GM18867 (cell line): ENCODE data around the gene FGF1.

Source experiments
- ATAC-seq: cut with Tn5 transposase; IDR thresholded peaks from one replicate; pipeline ENCODE4 v1.9.1; 2021; ENCODE audit warnings: mild to moderate bottlenecking, moderate library complexity; ENCODE audit not compliant: unreplicated experiment

Gene FGF1

GRCh38 chr5:142615948-142616347 is 69.9 kb downstream of the FGF1 start:
- ATAC-seq: no peak

GRCh38 chr5:142614054-142614453 is 71.8 kb downstream of the FGF1 start:
- ATAC-seq: no peak

- ATAC-seq: no peak
Observed at GRCh38 chr5:142613271-142613671, 72.6 kb downstream of the FGF1 start.

GRCh38 chr5:142612494-142613270 is 73.2 kb downstream of the FGF1 start:
- no peak for ATAC-seq

GRCh38 chr5:142611154-142611553 is 74.7 kb downstream of the FGF1 start:
- ATAC-seq: peak; percentile 95

- ATAC-seq: no peak
Observed at GRCh38 chr5:142610176-142611001, 75.5 kb downstream of the FGF1 start.

GRCh38 chr5:142609142-142609541 is 76.7 kb downstream of the FGF1 start:
- no peak for ATAC-seq

GRCh38 chr5:142608081-142608480 is 77.8 kb downstream of the FGF1 start:
- ATAC-seq: no peak

GRCh38 chr5:142605611-142606010 is 80.3 kb downstream of the FGF1 start:
- ATAC-seq: no peak

- ATAC-seq: no peak
Observed at GRCh38 chr5:142602720-142603245, 83.1 kb downstream of the FGF1 start.

GRCh38 chr5:142601432-142601831 is 84.5 kb downstream of the FGF1 start:
- ATAC-seq: no peak

- no peak for ATAC-seq
Observed at GRCh38 chr5:142600611-142601358, 85.1 kb downstream of the FGF1 start.

- ATAC-seq: no peak
Observed at GRCh38 chr5:142600092-142600491, 85.8 kb downstream of the FGF1 start.

- no peak for ATAC-seq
Observed at GRCh38 chr5:142598338-142598700, 87.6 kb downstream of the FGF1 start.

- no peak for ATAC-seq
Observed at GRCh38 chr5:142597546-142598337, 88.1 kb downstream of the FGF1 start.

GRCh38 chr5:142597025-142597424 is 88.9 kb downstream of the FGF1 start:
- no peak for ATAC-seq

- no peak for ATAC-seq
Observed at GRCh38 chr5:142592365-142592764, 93.5 kb downstream of the FGF1 start.

GRCh38 chr5:142590451-142591231 is 95.2 kb downstream of the FGF1 start:
- ATAC-seq: no peak

- ATAC-seq: no peak
Observed at GRCh38 chr5:142589720-142590119, 96.2 kb downstream of the FGF1 start.
